Panc1 (cell line): Measurements from ENCODE around the gene MVK. TPM values are rescaled to one million over a fixed set of nuclear protein-coding genes. Genes with fewer than 3 reads are reported as not detected.

Experiments used
- ATAC-seq: fragments of 200-7000 bp; cut with Tn5 transposase; 2 replicates; pipeline ENCODE4 v1.9.1; 2020; ENCODE audit warnings: mild to moderate bottlenecking, moderate library complexity
- BruUV-seq: library from RNA; stranded (reverse); fragments of 400-500 nt; replicated peaks from 2 replicates; lab custom pipeline; 2021; lab: Mats Ljungman, UMichigan
- CTCF ChIA-PET: fragments of 300-600 bp; sonication (Branson Sonifier 250); formaldehyde crosslinking; loops from one replicate; lab custom pipeline; 2022; ENCODE audit warnings: antibody characterized with exemption; lab: Charles Lee
- POLR2A ChIA-PET: fragments of 300-600 bp; sonication (Branson Sonifier 250); formaldehyde crosslinking; loops from one replicate; lab custom pipeline; 2022; ENCODE audit warnings: antibody characterized with exemption; lab: Charles Lee
- DNase-seq: peaks from one replicate; pipeline ENCODE4 v3.0.0-alpha.2; 2010; ENCODE audit warnings: low read depth, low spot score
- H3K27ac ChIP-seq: 2 replicates; pipeline ENCODE4 v1.5.1; 2011; ENCODE audit warnings: mild to moderate bottlenecking, low read length, inconsistent platforms
- H3K27me3 ChIP-seq: fragments of 200-500 bp; sonication (Bioruptor generic); 2 replicates; pipeline ENCODE4 v1.6.0; 2014; ENCODE audit warnings: low read length, inconsistent platforms; ENCODE audit not compliant: control insufficient read depth, insufficient read depth
- H3K36me3 ChIP-seq: fragments of 200-500 bp; sonication (Bioruptor generic); 2 replicates; pipeline ENCODE4 v1.5.1; 2014; ENCODE audit warnings: inconsistent platforms, mild to moderate bottlenecking, low read length, moderate library complexity; ENCODE audit not compliant: control insufficient read depth, insufficient read depth
- H3K4me1 ChIP-seq: 2 replicates; pipeline ENCODE4 v1.5.1; 2011; ENCODE audit warnings: inconsistent platforms, mild to moderate bottlenecking, low read length, moderate library complexity; ENCODE audit not compliant: control insufficient read depth, insufficient read depth
- H3K4me3 ChIP-seq, 2 experiments: 2 replicates each; pipeline ENCODE4 v1.5.1; 2011 to 2012; ENCODE audit warnings: low read depth in 2 of 2, low read length in 2 of 2, mild to moderate bottlenecking in 2 of 2, inconsistent platforms in 1 of 2, moderate library complexity in 1 of 2
- H3K9me3 ChIP-seq: fragments of 200-500 bp; sonication (Bioruptor generic); 2 replicates; pipeline ENCODE4 v1.5.1; 2014; ENCODE audit warnings: low read depth, mild to moderate bottlenecking, inconsistent platforms, low read length, moderate library complexity; ENCODE audit not compliant: control insufficient read depth, insufficient read depth
- CTCF ChIP-seq: fragments of 450-650 bp; IDR thresholded peaks from 2 replicates; pipeline ENCODE4 v1.5.1; 2017; ENCODE audit warnings: mild to moderate bottlenecking
- POLR2AphosphoS5 ChIP-seq: IDR thresholded peaks from 2 replicates; pipeline ENCODE4 v1.6.1; 2012; ENCODE audit warnings: mild to moderate bottlenecking, low read depth, low read length, moderate library complexity
- REST ChIP-seq, 2 experiments: IDR thresholded peaks; 2 replicates each; pipeline ENCODE4 v1.6.1; 2011 to 2012; ENCODE audit warnings: low read depth in 2 of 2, control low read depth in 1 of 2, low read length in 1 of 2, mild to moderate bottlenecking in 1 of 2, moderate library complexity in 1 of 2; ENCODE audit not compliant: insufficient read depth in 1 of 2
- SIN3A ChIP-seq: IDR thresholded peaks from 2 replicates; pipeline ENCODE4 v1.6.1; 2012; ENCODE audit warnings: low read depth, mild to moderate bottlenecking, low read length, moderate library complexity, borderline replicate concordance; ENCODE audit not compliant: insufficient read depth
- TCF7L2 ChIP-seq: IDR thresholded peaks from 2 replicates; pipeline ENCODE4 v1.6.1; 2011; ENCODE audit warnings: mild to moderate bottlenecking, low read depth, low read length, inconsistent platforms
- in situ Hi-C: cut with HindIII; loops from 2 replicates; pipeline ENCODE4 v1.10.0; 2016; ENCODE audit warnings: low sequenced_read_pairs, low pct_unique_long_range_greater_than_20kb
- intact Hi-C: fragments of 100-400 bp; cut with micrococcal nuclease; formaldehyde crosslinking; loops from one replicate; pipeline ENCODE4 v1.10.0; 2022; ENCODE audit not compliant: unreplicated experiment
- total RNA-seq: library from RNA; stranded (reverse); gene quantifications from one replicate; pipeline ENCODE4 v1.2.1, GENCODE V29; 2021; ENCODE audit not compliant: unreplicated experiment

Gene MVK
- total RNA-seq, 1 experiment from 2014 or later = 41.6 TPM

DNA sequence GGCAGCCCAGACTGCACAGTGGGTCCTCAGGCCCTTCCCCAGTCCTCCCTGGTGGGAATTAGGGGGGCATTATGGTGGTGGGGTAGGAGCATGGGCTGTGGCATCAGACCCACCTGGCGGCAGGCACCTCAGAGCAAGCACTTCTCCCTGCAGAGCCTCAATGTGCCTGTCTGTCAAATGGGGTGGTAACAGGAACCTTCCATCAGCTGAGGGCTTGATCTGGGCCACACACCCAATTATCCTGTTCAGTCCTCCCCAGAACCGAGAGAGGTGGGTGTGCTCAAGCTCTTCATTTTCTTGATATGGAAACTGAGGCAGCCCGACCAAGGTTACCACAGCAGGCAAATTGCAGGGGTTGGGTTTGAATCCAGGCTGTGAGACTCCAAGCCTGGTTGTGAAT lies 38.4 kb downstream of the MVK start:
- in situ Hi-C loops (no loop called here), intact Hi-C loops (no loop called here)
- Histone ChIP-seq H3K4me3 (no peak overlapping the region), H3K27ac (no peak overlapping the region), H3K36me3 (no peaks in the 10 kb centered on the region), H3K27me3 (peaks cover 6% of the 10 kb centered on the region), H3K4me1 (no peaks in the 10 kb centered on the region), H3K9me3 (no peaks in the 10 kb centered on the region)
- TF ChIP-seq TCF7L2 (no peak), CTCF (no peak), SIN3A (no peak), REST (IDR thresholded peaks at IDR 0.05; ENCODE audit: insufficient read depth in 1 of 2, low read depth in 2 of 2, low read length in 1 of 2) (no peak), POLR2AphosphoS5 (no peak)
- BruUV-seq = no TSS peak
- DNase-seq (no peak), ATAC-seq (no peak)
- ChIA-PET CTCF (no interaction called here), POLR2A (no interaction called here)

GRCh38 chr12:109612975-109613502 lies 39.4 kb downstream of the MVK start:
- H3K36me3 ChIP-seq = no peaks in the 10 kb centered on the region
- ChIA-PET POLR2A (no interaction called here), CTCF (no interaction called here)
- H3K9me3 ChIP-seq = no peaks in the 10 kb centered on the region
- no peak overlapping the region for H3K27ac ChIP-seq
- intact Hi-C loops = no loop called here
- ATAC-seq = peak; percentile 83
- no peak for DNase-seq
- in situ Hi-C loops = no loop called here
- no peak for TF ChIP-seq SIN3A
- TF ChIP-seq REST (IDR thresholded peaks at IDR 0.05; ENCODE audit: insufficient read depth in 1 of 2, low read depth in 2 of 2, low read length in 1 of 2) = no peak
- TF ChIP-seq TCF7L2 = no peak
- TF ChIP-seq POLR2AphosphoS5 = no peak
- no peak; the same call in 1 of the 2 replicates for TF ChIP-seq CTCF
- no peaks in the 10 kb centered on the region for H3K4me1 ChIP-seq
- no peak overlapping the region for H3K4me3 ChIP-seq
- no TSS peak for BruUV-seq
- peaks cover 6% of the 10 kb centered on the region for H3K27me3 ChIP-seq
